ENCODE results near the gene TAOK3. TPM values are rescaled to one million over a fixed set of nuclear protein-coding genes. Genes with fewer than 3 reads are reported as not detected.
"Not testable (repeated sequence)": the region's sequence is repeated elsewhere in the genome, so short reads cannot be mapped to it uniquely, and the experiment has no call there.

The TAOK3 gene
- total RNA-seq, 1 experiment from 2014 or later, result 17.7 TPM

DNA sequence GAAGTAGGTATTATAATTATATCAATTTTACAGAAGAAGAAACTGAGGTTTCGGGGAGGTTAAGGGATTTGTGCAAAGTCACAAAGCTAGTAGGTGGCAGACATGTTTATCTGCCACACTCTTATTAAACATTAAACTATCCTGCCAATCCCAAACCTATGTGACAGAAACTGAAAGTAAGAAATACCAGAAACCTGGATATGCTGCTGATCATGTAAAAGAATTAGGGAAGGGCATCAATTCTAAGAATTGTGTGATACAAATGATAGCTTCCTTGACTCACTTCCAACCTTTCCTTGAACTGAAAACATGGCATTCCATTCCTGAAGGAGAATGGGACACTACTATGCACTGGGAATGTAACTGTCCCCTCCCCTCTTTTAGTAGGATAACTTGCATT, 16.9 kb downstream of the TAOK3 start:
- peaks cover 17% of the 10 kb centered on the region for H3K4me1 Mint-ChIP-seq (ENCODE audit: low read depth, unreplicated experiment)
- Histone ChIP-seq H3K36me3 (ENCODE audit: control insufficient read depth, insufficient read depth, low read length) (no peaks in the 10 kb centered on the region), H3K4me3 (ENCODE audit: low read depth, low read length) (no peak overlapping the region), H3K27me3 (replicated peaks; ENCODE audit: control insufficient read depth, insufficient read depth, low read length) (no peaks in the 10 kb centered on the region), H3K4me1 (peaks cover 22% of the 10 kb centered on the region), H3K9me3 (no peaks in the 10 kb centered on the region)
- H3K36me3 Mint-ChIP-seq (ENCODE audit: insufficient read depth, unreplicated experiment), result no peaks in the 10 kb centered on the region
- no peak for DNase-seq
- H3K4me3 Mint-ChIP-seq (ENCODE audit: unreplicated experiment), result no peak overlapping the region
- POLR2A ChIA-PET, result no interaction called here
- TF ChIP-seq, protein P1, sequence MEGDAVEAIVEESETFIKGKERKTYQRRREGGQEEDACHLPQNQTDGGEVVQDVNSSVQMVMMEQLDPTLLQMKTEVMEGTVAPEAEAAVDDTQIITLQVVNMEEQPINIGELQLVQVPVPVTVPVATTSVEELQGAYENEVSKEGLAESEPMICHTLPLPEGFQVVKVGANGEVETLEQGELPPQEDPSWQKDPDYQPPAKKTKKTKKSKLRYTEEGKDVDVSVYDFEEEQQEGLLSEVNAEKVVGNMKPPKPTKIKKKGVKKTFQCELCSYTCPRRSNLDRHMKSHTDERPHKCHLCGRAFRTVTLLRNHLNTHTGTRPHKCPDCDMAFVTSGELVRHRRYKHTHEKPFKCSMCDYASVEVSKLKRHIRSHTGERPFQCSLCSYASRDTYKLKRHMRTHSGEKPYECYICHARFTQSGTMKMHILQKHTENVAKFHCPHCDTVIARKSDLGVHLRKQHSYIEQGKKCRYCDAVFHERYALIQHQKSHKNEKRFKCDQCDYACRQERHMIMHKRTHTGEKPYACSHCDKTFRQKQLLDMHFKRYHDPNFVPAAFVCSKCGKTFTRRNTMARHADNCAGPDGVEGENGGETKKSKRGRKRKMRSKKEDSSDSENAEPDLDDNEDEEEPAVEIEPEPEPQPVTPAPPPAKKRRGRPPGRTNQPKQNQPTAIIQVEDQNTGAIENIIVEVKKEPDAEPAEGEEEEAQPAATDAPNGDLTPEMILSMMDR (IDR thresholded peaks at IDR 0.05; ENCODE audit: insufficient read depth in 1 of 2, low read depth in 1 of 2, low read length in 1 of 2, severe bottlenecking in 1 of 2, unreplicated experiment in 1 of 2), result no peak
- intact Hi-C loops (cut with micrococcal nuclease; ENCODE audit: unreplicated experiment), result no loop called here
- H3K27ac Mint-ChIP-seq (ENCODE audit: unreplicated experiment), result no peak overlapping the region
- no peaks in the 10 kb centered on the region for H3K9me3 Mint-ChIP-seq (ENCODE audit: unreplicated experiment)
- CTCF ChIA-PET, result interaction anchor here (0.5 kb wide), 1 partner anchor 134 kb away, joined by 4 read pairs; no protein-coding TSS in a partner anchor
- no TSS peak for BruUV-seq (replicated peaks)
- no peaks in the 10 kb centered on the region for H3K27me3 Mint-ChIP-seq (ENCODE audit: insufficient read depth, unreplicated experiment)

DNA sequence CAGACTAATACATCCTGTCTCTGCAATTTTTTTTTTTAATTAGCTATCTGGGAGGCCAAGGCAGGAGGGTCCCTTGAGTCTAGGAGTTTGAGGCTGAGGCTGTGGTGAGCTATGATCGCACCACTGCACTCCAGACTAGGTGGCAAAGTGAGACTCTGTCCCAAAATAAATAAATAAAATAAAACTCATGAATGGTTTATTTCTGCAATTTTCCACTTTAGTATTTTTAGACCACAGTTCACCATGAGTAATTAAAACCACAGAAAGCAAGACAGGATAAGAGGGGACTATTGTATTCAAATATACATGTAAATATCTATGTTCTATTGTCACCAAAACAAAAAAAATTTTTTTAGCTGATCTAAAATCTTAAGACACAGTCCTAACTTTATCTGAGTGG, 17.8 kb downstream of the TAOK3 start:
- H3K4me3 Mint-ChIP-seq (ENCODE audit: unreplicated experiment), result no peak overlapping the region

DNA sequence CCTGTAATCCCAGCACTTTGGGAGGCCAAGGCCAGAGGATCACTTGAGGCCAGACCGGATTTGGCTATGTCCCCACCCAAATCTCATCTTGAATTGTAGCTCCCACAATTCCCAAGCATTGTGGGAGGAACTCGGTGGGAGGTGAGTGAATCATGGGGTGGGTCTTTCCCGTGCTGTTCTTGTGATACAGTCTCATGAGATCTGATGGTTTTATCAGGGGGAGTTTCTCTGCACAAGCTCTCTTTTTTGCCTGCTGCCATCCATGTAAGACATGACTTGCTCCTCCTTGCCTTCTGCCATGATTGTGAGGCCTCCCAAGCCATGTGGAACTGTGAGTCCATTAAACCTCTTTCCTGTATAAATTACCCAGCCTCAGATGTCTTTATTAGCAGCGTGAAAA, 18.2 kb downstream of the TAOK3 start:
- CTCF ChIA-PET, result not testable (repeated sequence)

More for the DNA sequence above, 17.8 kb downstream of the TAOK3 start:
- POLR2A ChIA-PET, result no interaction called here
- H3K36me3 ChIP-seq (ENCODE audit: control insufficient read depth, insufficient read depth, low read length), result no peaks in the 10 kb centered on the region
- Mint-ChIP-seq H3K36me3 (ENCODE audit: insufficient read depth, unreplicated experiment) (no peaks in the 10 kb centered on the region), H3K4me1 (ENCODE audit: low read depth, unreplicated experiment) (peaks cover 17% of the 10 kb centered on the region), H3K27ac (ENCODE audit: unreplicated experiment) (no peak overlapping the region), H3K27me3 (ENCODE audit: insufficient read depth, unreplicated experiment) (no peaks in the 10 kb centered on the region), H3K9me3 (ENCODE audit: unreplicated experiment) (no peaks in the 10 kb centered on the region)
- CTCF ChIA-PET, result no interaction called here
- peaks cover 22% of the 10 kb centered on the region for H3K4me1 ChIP-seq
- H3K9me3 ChIP-seq, result no peaks in the 10 kb centered on the region
- no peaks in the 10 kb centered on the region for H3K27me3 ChIP-seq (replicated peaks; ENCODE audit: control insufficient read depth, insufficient read depth, low read length)
- no peak overlapping the region for H3K4me3 ChIP-seq (ENCODE audit: low read depth, low read length)
- TF ChIP-seq, protein P1 (IDR thresholded peaks at IDR 0.05; ENCODE audit: insufficient read depth in 1 of 2, low read depth in 1 of 2, low read length in 1 of 2, severe bottlenecking in 1 of 2, unreplicated experiment in 1 of 2), result no peak
- no TSS peak for BruUV-seq (replicated peaks)
- intact Hi-C loops (cut with micrococcal nuclease; ENCODE audit: unreplicated experiment), result no loop called here
- no peak for DNase-seq

DNA sequence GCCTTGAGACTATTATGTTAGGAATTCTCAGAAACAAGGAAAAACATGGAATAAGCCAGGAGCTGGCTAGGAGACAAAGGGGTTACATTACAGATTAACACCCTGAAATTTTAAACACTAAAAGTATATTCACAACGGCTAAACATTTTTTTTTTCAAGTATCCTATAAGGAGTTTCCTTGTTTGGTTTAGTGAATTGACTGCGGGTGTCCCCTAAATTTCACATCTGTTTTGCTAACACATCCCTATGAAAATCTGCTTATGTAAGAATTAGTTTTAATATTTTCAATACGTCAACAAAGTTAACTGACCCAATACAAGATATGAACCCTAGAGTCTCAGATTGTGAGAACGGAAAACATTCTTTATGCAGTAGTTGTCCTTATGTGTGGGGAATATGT, 19.0 kb downstream of the TAOK3 start:
- peaks cover 14% of the 10 kb centered on the region for H3K4me1 Mint-ChIP-seq (ENCODE audit: low read depth, unreplicated experiment)
- DNase-seq, result no peak
- H3K27ac Mint-ChIP-seq (ENCODE audit: unreplicated experiment), result no peak overlapping the region
- Histone ChIP-seq H3K4me3 (ENCODE audit: low read depth, low read length) (no peak overlapping the region), H3K27me3 (replicated peaks; ENCODE audit: control insufficient read depth, insufficient read depth, low read length) (no peaks in the 10 kb centered on the region), H3K4me1 (peaks cover 14% of the 10 kb centered on the region), H3K36me3 (ENCODE audit: control insufficient read depth, insufficient read depth, low read length) (no peaks in the 10 kb centered on the region), H3K9me3 (no peaks in the 10 kb centered on the region)
- POLR2A ChIA-PET, result no interaction called here
- BruUV-seq (replicated peaks), result no TSS peak
- no peaks in the 10 kb centered on the region for H3K27me3 Mint-ChIP-seq (ENCODE audit: insufficient read depth, unreplicated experiment)
- intact Hi-C loops (cut with micrococcal nuclease; ENCODE audit: unreplicated experiment), result no loop called here
- H3K9me3 Mint-ChIP-seq (ENCODE audit: unreplicated experiment), result no peaks in the 10 kb centered on the region
- H3K36me3 Mint-ChIP-seq (ENCODE audit: insufficient read depth, unreplicated experiment), result no peaks in the 10 kb centered on the region
- H3K4me3 Mint-ChIP-seq (ENCODE audit: unreplicated experiment), result no peak overlapping the region
- CTCF ChIA-PET, result no interaction called here
- TF ChIP-seq, protein P1 (IDR thresholded peaks at IDR 0.05; ENCODE audit: insufficient read depth in 1 of 2, low read depth in 1 of 2, low read length in 1 of 2, severe bottlenecking in 1 of 2, unreplicated experiment in 1 of 2), result no peak

More for the DNA sequence above, 18.2 kb downstream of the TAOK3 start:
- peaks cover 22% of the 10 kb centered on the region for H3K4me1 ChIP-seq
- H3K27me3 Mint-ChIP-seq (ENCODE audit: insufficient read depth, unreplicated experiment); H3K9me3 ChIP-seq; H3K27ac Mint-ChIP-seq (ENCODE audit: unreplicated experiment); POLR2A ChIA-PET; H3K36me3 ChIP-seq (ENCODE audit: control insufficient read depth, insufficient read depth, low read length); H3K4me3 Mint-ChIP-seq (ENCODE audit: unreplicated experiment); BruUV-seq (replicated peaks); H3K27me3 ChIP-seq (replicated peaks; ENCODE audit: control insufficient read depth, insufficient read depth, low read length); intact Hi-C loops (cut with micrococcal nuclease; ENCODE audit: unreplicated experiment); H3K4me3 ChIP-seq (ENCODE audit: low read depth, low read length); H3K9me3 Mint-ChIP-seq (ENCODE audit: unreplicated experiment); DNase-seq; H3K36me3 Mint-ChIP-seq (ENCODE audit: insufficient read depth, unreplicated experiment): not testable (repeated sequence)
- H3K4me1 Mint-ChIP-seq (ENCODE audit: low read depth, unreplicated experiment), result peaks cover 17% of the 10 kb centered on the region
